Measurements from ENCODE around the gene SPATA18.
"Not testable (repeated sequence)": the region's sequence is repeated elsewhere in the genome, so short reads cannot be mapped to it uniquely, and the experiment has no call there.

The SPATA18 gene

DNA sequence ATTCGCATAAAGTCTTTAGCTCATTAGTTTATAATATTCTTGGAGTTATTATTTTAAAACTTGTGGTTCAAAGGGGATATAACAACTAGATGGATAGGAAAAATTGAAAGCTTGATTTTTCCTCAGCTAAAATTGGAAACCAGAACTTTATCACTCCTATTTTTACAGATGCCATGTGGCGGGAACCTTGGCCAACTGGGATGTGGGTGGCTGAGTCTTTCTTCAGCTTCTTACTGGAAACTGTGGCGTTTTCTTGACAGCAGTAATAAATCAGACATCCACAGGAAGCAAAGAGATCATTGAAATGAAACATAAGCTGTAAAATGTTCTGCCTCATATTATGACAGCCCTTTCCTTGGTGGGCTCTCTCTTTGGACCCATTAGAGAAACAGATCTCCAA, 84.1 kb downstream of the SPATA18 start:
- 83% methylated on average over 1 of the region's 3 CpGs for whole genome bisulfite sequencing

DNA sequence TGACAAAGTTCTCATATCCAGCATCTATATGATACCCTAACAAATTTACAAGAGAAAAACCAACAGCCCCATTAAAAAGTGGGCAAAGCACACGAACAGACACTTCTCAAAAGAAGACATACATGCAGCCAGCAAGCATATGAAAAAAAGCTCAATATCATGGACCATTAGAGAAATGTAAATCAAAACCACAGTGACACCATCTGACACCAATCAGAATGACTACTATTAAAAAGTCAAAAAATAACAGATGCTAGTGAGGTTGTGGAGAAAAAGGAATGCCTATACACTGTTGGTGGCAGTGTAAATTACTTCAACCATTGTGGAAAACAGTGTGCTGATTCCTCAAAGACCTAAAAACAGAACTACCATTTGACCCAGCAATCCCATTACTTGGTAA, 86.0 kb downstream of the SPATA18 start:
- H3K4ac ChIP-seq (ENCODE audit: low read depth in 1 of 2, low read length in 2 of 2); H3K4me3 ChIP-seq (ENCODE audit: insufficient read depth in 1 of 2, low read depth in 1 of 2, low read length in 2 of 2); H3K9ac ChIP-seq (ENCODE audit: low read length); H4K8ac ChIP-seq (ENCODE audit: low read length); H4K91ac ChIP-seq (ENCODE audit: low read length); H3K18ac ChIP-seq (ENCODE audit: low read depth in 1 of 2, low read length in 2 of 2); DNase-seq; H2AFZ ChIP-seq (ENCODE audit: low read depth, low read length); H3K4me1 ChIP-seq (ENCODE audit: control insufficient read depth, insufficient read depth, low read depth, low read length); H2AK5ac ChIP-seq (ENCODE audit: low read length, severe bottlenecking); H3K36me3 ChIP-seq (ENCODE audit: control insufficient read depth in 1 of 2, insufficient read depth in 2 of 2, low read depth in 1 of 2, low read length in 2 of 2); H3K4me2 ChIP-seq (ENCODE audit: low read length, poor library complexity, severe bottlenecking); H2BK12ac ChIP-seq (ENCODE audit: low read length in 2 of 2); H3K27me3 ChIP-seq (ENCODE audit: control insufficient read depth in 1 of 2, insufficient read depth in 1 of 2, low read length in 2 of 2); H2BK5ac ChIP-seq (ENCODE audit: low read depth, low read length, poor library complexity, severe bottlenecking); H2BK120ac ChIP-seq (ENCODE audit: low read depth, low read length); H3K79me1 ChIP-seq (replicated peaks; ENCODE audit: low read length, poor library complexity, severe bottlenecking); H2BK15ac ChIP-seq (ENCODE audit: low read depth, poor library complexity, severe bottlenecking); H3K14ac ChIP-seq (ENCODE audit: low read length in 2 of 2); H3K23ac ChIP-seq (ENCODE audit: low read length in 2 of 2); H3K27ac ChIP-seq (ENCODE audit: low read length, poor library complexity, severe bottlenecking): not testable (repeated sequence)
- H3K9me3 ChIP-seq (ENCODE audit: control insufficient read depth, low read length) = peaks cover 12% of the 10 kb centered on the region
- 25% methylated on average over 1 of the region's 1 CpG for WGBS

More for the DNA sequence above, 84.1 kb downstream of the SPATA18 start:
- Histone ChIP-seq H2BK5ac (ENCODE audit: low read depth, low read length, poor library complexity, severe bottlenecking) (no peak overlapping the region), H3K79me1 (replicated peaks; ENCODE audit: low read length, poor library complexity, severe bottlenecking) (no peaks in the 10 kb centered on the region), H4K91ac (ENCODE audit: low read length) (no peak overlapping the region), H3K9ac (ENCODE audit: low read length) (no peak overlapping the region), H2BK15ac (ENCODE audit: low read depth, poor library complexity, severe bottlenecking) (no peak overlapping the region), H2BK120ac (ENCODE audit: low read depth, low read length) (no peak overlapping the region), H3K23ac (ENCODE audit: low read length in 2 of 2) (no peak overlapping the region), H2AFZ (ENCODE audit: low read depth, low read length) (no peak overlapping the region), H3K9me3 (ENCODE audit: control insufficient read depth, low read length) (peaks cover under 1% of the 10 kb centered on the region), H2BK12ac (ENCODE audit: low read length in 2 of 2) (no peak overlapping the region), H3K27ac (ENCODE audit: low read length, poor library complexity, severe bottlenecking) (no peak overlapping the region), H3K36me3 (ENCODE audit: control insufficient read depth in 1 of 2, insufficient read depth in 2 of 2, low read depth in 1 of 2, low read length in 2 of 2) (no peaks in the 10 kb centered on the region), H2AK5ac (ENCODE audit: low read length, severe bottlenecking) (no peak overlapping the region), H3K4me2 (ENCODE audit: low read length, poor library complexity, severe bottlenecking) (no peak overlapping the region), H3K4ac (ENCODE audit: low read depth in 1 of 2, low read length in 2 of 2) (no peak overlapping the region), H3K18ac (ENCODE audit: low read depth in 1 of 2, low read length in 2 of 2) (no peak overlapping the region), H3K14ac (ENCODE audit: low read length in 2 of 2) (no peak overlapping the region), H3K4me1 (ENCODE audit: control insufficient read depth, insufficient read depth, low read depth, low read length) (no peaks in the 10 kb centered on the region), H4K8ac (ENCODE audit: low read length) (no peak overlapping the region), H3K27me3 (ENCODE audit: control insufficient read depth in 1 of 2, insufficient read depth in 1 of 2, low read length in 2 of 2) (peaks cover 0 to 4% of the 10 kb centered on the region in 2 experiments), H3K4me3 (ENCODE audit: insufficient read depth in 1 of 2, low read depth in 1 of 2, low read length in 2 of 2) (no peak overlapping the region)
- no peak for DNase-seq

DNA sequence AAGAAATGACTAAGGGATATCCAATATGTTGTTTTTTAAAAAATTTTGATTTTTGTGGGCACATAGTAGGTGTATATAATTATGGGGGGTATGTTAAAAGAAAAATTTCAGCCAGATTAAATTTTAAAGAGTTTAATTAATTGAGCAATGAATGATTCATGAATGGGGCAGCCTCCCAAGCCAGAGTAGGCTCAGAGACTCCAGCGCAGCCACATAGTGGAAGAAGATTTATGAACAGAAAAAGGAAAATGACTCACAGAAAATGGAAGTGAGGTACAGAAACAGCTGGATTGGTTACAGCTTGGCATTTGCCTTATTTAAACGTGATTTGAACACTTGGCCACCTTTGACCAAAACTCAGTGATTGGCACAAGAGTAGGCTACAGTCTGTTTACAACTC, 91.7 kb downstream of the SPATA18 start:
- H2AFZ ChIP-seq (ENCODE audit: low read depth, low read length) = no peak overlapping the region
- H2BK120ac ChIP-seq (ENCODE audit: low read depth, low read length) = no peak overlapping the region
- no peak overlapping the region for H3K4me2 ChIP-seq (ENCODE audit: low read length, poor library complexity, severe bottlenecking)
- H3K4ac ChIP-seq (ENCODE audit: low read depth in 1 of 2, low read length in 2 of 2) = no peak overlapping the region
- no peak overlapping the region for H2AK5ac ChIP-seq (ENCODE audit: low read length, severe bottlenecking)
- H3K14ac ChIP-seq (ENCODE audit: low read length in 2 of 2) = no peak overlapping the region
- no peaks in the 10 kb centered on the region for H3K79me1 ChIP-seq (replicated peaks; ENCODE audit: low read length, poor library complexity, severe bottlenecking)
- H3K18ac ChIP-seq (ENCODE audit: low read depth in 1 of 2, low read length in 2 of 2) = no peak overlapping the region
- H3K9me3 ChIP-seq (ENCODE audit: control insufficient read depth, low read length) = peaks cover 12% of the 10 kb centered on the region
- DNase-seq = no peak
- H3K36me3 ChIP-seq (ENCODE audit: control insufficient read depth in 1 of 2, insufficient read depth in 2 of 2, low read depth in 1 of 2, low read length in 2 of 2) = no peaks in the 10 kb centered on the region
- H3K9ac ChIP-seq (ENCODE audit: low read length) = no peak overlapping the region
- H2BK12ac ChIP-seq (ENCODE audit: low read length in 2 of 2) = no peak overlapping the region
- H3K27me3 ChIP-seq (ENCODE audit: control insufficient read depth in 1 of 2, insufficient read depth in 1 of 2, low read length in 2 of 2) = no peaks in the 10 kb centered on the region
- H2BK15ac ChIP-seq (ENCODE audit: low read depth, poor library complexity, severe bottlenecking) = no peak overlapping the region
- no peak overlapping the region for H2BK5ac ChIP-seq (ENCODE audit: low read depth, low read length, poor library complexity, severe bottlenecking)
- H4K8ac ChIP-seq (ENCODE audit: low read length) = no peak overlapping the region
- H3K4me3 ChIP-seq (ENCODE audit: insufficient read depth in 1 of 2, low read depth in 1 of 2, low read length in 2 of 2) = no peak overlapping the region
- no peak overlapping the region for H3K23ac ChIP-seq (ENCODE audit: low read length in 2 of 2)
- WGBS = 39% methylated on average over 2 of the region's 2 CpGs
- no peaks in the 10 kb centered on the region for H3K4me1 ChIP-seq (ENCODE audit: control insufficient read depth, insufficient read depth, low read depth, low read length)
- no peak overlapping the region for H3K27ac ChIP-seq (ENCODE audit: low read length, poor library complexity, severe bottlenecking)
- H4K91ac ChIP-seq (ENCODE audit: low read length) = no peak overlapping the region

DNA sequence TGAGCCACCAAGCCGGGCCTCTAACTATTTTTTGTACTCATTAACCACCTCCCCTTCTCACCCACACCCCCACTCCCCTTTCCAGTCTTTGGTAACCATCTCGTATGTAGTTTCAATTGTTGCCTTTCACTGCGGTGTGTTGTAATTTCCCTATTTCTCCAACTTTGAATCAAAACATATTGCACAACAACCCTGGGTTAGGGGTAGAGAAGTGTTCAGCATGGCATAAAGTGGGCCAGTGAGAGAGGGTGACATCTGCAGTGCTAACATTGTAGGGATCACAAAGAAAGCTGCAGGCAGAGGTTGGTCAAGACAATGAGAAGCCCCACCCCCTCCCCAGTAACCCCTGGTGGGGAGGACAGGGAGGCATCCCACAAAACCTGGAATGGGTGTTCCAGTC, 92.7 kb downstream of the SPATA18 start:
- no peak overlapping the region for H3K9ac ChIP-seq (ENCODE audit: low read length)
- H2BK5ac ChIP-seq (ENCODE audit: low read depth, low read length, poor library complexity, severe bottlenecking) = no peak overlapping the region
- H3K79me1 ChIP-seq (replicated peaks; ENCODE audit: low read length, poor library complexity, severe bottlenecking) = no peaks in the 10 kb centered on the region
- H3K27me3 ChIP-seq (ENCODE audit: control insufficient read depth in 1 of 2, insufficient read depth in 1 of 2, low read length in 2 of 2) = no peaks in the 10 kb centered on the region
- no peak overlapping the region for H3K4me2 ChIP-seq (ENCODE audit: low read length, poor library complexity, severe bottlenecking)
- no peak overlapping the region for H3K18ac ChIP-seq (ENCODE audit: low read depth in 1 of 2, low read length in 2 of 2)
- 53% methylated on average over 1 of the region's 3 CpGs for WGBS
- H2BK120ac ChIP-seq (ENCODE audit: low read depth, low read length) = no peak overlapping the region
- no peak overlapping the region for H2BK15ac ChIP-seq (ENCODE audit: low read depth, poor library complexity, severe bottlenecking)
- H2BK12ac ChIP-seq (ENCODE audit: low read length in 2 of 2) = no peak overlapping the region
- no peaks in the 10 kb centered on the region for H3K4me1 ChIP-seq (ENCODE audit: control insufficient read depth, insufficient read depth, low read depth, low read length)
- no peak overlapping the region for H3K4ac ChIP-seq (ENCODE audit: low read depth in 1 of 2, low read length in 2 of 2)
- H3K9me3 ChIP-seq (ENCODE audit: control insufficient read depth, low read length) = peaks cover 12% of the 10 kb centered on the region
- no peak overlapping the region for H3K4me3 ChIP-seq (ENCODE audit: insufficient read depth in 1 of 2, low read depth in 1 of 2, low read length in 2 of 2)
- no peak overlapping the region for H2AK5ac ChIP-seq (ENCODE audit: low read length, severe bottlenecking)
- H3K14ac ChIP-seq (ENCODE audit: low read length in 2 of 2) = no peak overlapping the region
- DNase-seq = no peak
- no peak overlapping the region for H4K91ac ChIP-seq (ENCODE audit: low read length)
- no peak overlapping the region for H3K23ac ChIP-seq (ENCODE audit: low read length in 2 of 2)
- no peaks in the 10 kb centered on the region for H3K36me3 ChIP-seq (ENCODE audit: control insufficient read depth in 1 of 2, insufficient read depth in 2 of 2, low read depth in 1 of 2, low read length in 2 of 2)
- H3K27ac ChIP-seq (ENCODE audit: low read length, poor library complexity, severe bottlenecking) = no peak overlapping the region
- no peak overlapping the region for H4K8ac ChIP-seq (ENCODE audit: low read length)
- H2AFZ ChIP-seq (ENCODE audit: low read depth, low read length) = no peak overlapping the region

Measured in mesenchymal stem cell (in vitro differentiated cells and primary cell).